DMS 273 treated with DMSO at 0.1 percent for 48 hours (cell line): ENCODE measurements around the gene BCAS3.

ENCODE experiments used
- DNase-seq: peaks from one replicate; lab custom pipeline; 2025; lab: John Stamatoyannopoulos, UW

The BCAS3 gene

DNA sequence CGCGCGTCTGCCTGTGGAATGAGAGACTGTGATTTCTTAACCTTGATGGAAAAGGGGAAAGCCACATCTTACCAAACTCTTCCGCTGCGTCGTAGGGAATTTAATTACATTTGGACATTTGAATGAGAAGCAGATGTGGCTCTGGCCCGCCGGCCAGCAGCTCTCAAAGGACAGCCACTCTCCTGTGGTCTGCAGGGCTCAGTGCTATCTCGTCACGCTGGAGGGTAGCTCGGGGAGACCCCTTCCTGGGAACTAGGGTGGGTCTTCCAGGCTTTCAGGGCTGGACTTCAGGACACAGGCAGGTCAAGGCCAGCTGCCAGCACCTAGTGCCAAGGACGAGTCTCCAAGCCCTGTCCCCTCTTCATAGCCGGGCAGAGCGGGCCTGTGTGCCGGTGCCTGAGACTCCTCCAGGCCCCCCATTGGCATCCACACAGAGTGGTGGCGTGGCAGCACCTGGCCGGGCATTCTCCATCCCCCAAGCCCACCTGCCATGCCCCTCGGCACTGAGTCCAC lies 706.1 kb downstream of the BCAS3 start:
- DNase-seq: no peak

DNA sequence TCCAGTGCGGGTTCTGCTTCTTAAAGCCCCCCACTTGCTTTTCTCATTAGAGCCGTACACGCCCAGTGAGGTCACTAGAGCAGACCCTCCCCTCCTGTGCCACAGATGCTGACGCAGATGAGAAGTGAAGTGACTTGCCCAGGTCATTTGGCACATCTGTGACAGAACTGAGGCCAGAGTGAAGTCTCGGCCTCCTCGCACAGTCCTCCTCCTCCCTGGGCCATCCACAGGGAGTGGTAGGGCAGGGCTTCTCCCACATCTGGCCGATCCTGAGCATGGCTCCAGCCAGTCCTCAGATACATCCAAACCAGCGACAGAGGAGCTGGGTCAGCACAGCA lies 706.7 kb downstream of the BCAS3 start:
- DNase-seq: no peak

DNA sequence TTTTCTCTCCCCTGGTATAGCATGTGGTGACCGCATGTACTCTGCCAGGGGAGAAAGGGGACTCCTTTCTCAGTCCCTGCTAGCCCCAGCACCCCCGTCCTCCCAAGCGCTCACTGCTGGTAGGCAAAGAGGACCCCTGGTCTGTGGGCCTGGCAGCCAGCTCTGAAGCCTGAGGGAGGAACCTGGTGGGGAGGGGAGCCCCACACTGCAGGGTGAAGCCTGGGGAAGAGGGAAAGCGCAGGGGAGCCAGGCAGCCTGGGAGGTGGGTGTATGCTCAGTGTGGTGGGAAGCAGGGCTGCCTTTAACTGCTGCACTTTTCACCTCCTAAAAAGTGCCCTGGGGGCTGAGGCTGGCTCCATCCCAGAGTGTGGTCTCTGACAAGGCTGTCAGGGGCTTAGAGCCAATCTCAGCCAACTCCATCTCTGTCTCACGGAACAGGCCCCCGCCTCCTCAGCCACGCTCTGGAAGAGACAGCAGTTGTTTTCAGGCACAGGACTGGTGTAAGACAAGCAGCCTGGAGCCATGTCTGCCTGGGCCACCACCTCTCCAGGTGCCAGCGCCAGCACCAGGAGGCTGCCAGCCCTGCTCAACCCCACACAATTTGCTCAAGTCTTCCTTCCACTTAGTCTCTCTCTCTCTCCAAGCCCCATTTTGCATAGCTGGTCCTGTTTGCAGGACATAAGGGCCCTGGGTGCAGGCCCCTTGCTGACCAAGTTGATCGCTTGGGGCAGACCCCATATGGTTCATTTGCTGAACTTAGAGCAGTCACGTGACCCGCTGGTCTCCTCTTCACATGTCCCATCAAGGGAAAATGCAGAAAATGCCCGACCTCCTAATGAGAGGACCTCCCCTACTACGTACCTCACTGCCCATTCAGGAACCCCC lies 707.3 kb downstream of the BCAS3 start:
- DNase-seq: no peak

DNA sequence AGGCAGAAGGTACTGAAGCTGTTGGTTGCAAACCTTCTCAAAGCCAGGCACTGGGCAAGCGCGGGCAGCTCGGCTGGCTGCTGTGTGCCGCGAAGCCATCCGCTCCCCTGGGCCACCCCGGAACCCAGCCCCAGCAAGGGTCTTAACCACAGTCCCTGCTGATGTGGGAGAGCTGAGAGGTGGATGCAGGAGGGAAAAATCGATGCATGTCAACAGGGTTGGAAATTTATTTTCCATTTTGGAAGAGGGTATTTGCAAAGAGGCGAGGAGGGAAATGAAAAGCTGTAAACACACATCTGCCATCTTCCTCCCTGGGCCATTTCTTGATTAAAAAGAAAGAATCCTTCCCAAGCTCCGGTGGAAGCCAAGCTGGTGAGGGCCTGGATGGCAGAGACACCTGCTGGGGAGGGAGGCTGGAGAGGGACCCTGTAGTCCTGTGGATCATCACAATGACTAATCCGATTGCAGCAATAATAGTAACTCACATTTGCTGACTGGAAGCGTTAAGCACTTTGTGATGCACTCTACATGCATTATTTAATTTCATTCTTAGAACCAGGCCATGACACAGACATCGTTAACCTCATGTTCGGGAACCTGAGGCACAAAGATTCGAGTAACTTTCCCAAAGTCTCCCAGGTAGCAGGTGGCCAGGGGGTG lies 708.1 kb downstream of the BCAS3 start:
- DNase-seq: no peak

DNA sequence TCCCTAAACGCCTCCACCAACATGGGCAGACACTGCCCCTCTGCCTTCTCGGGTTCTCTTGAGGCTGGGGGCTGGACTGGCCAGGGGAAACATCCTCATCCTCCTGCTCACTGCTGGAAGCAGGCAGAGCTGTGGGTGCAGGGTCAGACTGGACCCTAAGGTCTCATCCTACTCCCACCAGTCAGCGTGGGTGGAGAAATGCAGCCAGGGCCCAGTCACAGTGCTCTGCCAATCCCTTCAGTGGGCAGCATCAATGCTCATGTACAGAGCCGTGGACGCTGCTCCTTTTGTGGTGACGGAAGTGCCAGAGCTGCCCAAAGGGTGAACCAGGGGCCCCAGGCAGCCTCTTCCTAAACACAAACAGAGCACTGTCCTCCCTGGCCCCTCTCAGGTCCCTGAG lies 708.6 kb downstream of the BCAS3 start:
- no peak for DNase-seq

DNA sequence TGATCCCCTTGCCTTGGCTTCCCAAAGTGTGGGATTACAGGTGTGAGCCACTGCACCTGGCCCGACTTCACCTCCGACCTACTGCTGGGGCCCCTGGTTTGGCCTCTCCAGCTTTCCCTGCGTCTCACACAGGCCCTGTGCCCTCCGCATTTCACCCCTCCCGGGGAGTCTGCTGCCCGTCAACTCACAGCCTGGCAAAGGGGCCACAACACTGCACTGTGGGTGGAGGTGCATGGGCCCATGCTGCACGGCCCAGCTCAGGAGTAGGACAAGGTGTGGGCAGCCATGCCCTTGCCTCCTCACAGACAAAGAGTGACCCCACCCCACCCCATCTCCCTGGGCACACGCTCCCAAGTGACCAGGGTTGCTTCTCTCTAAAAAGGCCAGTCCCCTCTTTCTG lies 709.4 kb downstream of the BCAS3 start:
- DNase-seq: no peak

DNA sequence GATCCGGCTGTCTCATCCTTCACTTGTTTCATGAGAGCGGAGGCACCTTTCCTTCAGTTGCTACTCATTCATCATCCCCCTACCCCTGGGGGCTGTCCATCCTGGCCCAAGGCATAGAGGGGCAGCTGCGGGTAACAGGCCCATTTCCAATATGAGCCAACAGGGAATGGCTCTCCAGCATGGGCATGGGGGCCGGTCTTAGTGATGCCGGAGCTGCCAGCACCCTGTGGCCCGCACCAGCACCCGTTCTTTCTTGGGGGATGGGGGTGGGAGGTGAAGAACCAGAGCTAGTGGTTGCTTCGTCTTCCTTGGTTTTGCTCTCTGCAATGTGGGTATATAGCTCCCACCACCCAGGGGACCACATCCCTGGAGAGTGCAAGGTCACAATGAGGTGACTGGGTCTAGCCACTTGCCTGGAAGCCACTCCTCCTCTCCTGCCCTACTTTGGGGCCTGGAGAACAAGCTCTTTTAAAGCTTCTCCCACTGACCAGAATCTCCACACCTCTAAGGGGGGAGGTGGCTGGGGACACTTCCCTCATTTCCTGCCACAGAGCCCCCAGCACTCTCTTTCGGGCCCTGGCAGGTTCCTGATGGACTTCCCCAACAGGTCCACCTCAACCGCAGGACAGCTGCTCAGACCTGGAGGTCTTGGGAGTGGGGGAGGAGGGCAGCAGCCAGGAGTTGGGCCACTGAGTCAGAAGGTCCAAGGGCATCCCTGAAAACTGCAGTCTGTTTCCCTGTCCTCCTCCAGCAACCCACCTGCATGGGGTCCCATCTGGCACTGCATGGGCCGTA lies 710.1 kb downstream of the BCAS3 start:
- no peak for DNase-seq

DNA sequence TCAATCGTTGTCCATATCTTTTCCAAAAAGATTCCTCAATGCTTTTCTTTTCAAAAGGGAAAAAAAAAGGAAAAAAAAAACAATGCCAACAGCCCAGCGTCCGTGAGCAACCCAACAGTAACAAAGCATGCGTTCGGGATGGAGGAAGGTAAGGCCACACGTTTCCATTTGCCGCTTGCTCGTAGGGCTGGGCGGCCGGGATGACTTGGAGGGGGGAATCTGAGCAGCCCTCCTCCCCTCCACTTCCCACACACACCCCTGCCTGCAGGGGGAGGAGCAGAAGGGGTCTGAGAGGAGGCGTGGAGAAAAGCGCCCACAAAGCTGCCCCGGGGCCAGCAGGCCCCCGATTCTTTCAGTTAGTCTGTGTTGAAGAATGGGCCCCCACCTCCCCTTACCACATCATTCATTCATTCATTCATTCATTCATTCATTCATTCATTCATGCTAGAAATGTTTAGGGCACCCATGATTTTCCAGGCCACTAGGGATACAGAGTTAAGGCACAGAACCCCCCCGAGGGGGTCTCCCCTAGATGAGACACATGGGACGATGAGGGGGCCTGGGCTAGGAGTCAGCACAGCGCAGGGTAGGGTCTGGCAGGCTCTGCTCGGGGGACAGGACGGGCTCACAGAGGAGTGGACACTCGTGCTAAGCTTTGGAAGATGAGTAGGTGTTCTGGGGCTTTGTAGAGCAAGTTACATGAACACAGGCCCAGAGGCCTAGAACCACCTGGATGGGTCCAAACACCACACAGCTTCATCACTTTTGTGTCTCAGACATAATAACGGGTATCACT lies 711.1 kb downstream of the BCAS3 start:
- DNase-seq: no peak

DNA sequence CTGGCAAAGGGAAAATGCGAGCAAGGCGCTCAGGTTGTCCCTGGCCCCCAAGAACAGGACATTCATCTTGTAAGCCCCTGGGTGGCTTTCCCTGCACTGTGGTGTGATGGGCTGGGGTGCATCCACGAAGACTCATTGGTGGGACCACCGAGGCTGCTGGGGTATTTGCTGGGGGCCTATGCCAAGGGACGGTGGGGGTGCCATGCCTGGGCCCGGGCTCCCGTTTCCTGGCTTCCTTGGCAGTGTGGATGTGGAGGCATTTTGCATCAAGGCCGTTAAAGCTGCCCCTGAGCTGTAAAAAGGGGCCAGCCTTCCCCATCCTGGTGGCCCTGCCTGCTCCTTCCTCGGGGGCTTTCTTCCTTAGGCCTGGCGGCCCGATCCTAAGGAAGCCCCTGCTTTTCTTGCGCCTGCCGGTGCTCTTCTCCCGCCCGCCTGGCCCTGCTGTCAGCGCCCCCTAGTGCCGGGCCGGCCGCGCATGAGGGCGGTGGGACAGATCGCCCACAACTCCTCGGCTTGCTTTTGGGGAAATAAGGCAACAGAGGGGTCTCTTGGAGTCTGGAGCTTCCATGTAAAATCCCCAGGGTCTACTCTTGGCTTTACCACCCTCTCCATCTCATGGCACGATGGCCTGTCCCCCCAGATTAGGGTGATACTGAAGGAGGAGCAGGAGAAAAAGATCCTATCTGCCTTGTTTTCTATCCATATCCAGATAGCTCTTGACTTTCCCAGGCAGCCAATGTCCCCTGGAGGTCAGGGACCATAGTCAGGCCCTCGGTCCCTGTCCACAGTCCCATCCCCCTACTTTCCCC lies 712.2 kb downstream of the BCAS3 start:
- DNase-seq: no peak

DNA sequence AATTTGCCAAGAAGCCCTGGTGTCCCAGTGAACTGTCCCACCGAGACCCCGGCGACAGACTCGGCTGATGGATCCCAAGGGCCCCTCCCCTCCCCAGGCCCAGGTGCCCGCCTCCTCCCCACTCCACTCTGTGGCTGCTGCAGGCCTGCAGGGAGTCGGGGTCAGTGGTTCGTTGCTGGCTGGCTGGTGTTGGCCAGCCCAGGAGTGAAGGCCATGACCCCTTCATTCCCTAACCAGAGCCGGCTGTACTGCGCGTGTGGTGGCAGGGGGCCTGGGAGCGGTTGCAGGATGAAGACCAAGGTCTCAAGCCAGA lies 712.8 kb downstream of the BCAS3 start:
- no peak for DNase-seq

DNA sequence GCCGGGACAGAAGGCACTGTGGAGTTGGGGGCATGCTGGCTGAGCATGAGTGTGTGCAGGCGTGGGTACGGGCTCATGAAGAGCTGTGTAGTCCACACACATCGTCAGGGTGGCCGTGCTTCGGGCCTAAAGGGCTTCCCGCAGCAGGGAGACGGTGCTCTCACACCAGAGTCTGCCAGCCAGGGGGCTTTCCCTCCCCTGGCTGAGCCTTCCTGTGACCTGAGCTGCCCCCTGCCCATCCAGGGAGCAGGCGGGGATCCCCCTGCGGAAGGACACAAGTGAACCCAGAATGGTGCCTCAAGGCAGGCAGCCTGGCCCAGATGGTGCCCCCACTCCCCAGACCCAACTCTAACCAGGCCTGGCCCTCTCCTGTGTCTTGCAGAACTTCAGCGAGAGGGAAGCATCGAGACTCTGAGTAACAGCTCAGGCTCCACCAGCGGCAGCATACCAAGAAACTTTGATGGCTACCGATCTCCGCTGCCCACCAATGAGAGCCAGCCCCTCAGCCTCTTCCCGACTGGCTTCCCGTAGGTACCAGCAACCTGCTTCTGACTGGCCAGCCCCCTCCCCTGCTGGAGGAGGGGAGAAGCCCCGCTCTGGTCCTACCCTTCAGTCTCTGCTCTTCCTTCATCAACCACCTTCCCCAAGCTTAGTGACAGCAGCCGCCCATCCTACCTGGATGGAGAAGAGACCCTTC lies 714.1 kb downstream of the BCAS3 start:
- no peak for DNase-seq

DNA sequence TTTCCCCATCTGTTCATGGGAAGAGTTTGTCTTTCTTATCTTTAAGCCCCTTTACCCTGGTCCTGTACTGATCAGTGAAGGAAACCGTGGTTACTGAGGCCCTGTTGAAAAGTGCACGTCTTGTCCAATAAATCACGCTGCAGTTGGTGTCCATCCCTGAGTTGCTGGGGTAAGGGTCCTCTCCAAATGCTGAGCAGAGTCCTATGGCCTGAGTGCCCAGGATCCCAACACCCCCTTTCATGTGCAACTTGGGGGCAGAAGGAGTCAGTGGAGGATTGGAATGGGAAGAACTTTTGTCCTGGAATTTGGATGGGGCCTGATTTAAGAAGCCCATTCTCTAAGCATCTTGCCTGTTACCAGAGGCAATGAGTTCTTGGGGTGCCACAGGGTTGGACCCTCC lies 715.0 kb downstream of the BCAS3 start:
- DNase-seq: no peak

DNA sequence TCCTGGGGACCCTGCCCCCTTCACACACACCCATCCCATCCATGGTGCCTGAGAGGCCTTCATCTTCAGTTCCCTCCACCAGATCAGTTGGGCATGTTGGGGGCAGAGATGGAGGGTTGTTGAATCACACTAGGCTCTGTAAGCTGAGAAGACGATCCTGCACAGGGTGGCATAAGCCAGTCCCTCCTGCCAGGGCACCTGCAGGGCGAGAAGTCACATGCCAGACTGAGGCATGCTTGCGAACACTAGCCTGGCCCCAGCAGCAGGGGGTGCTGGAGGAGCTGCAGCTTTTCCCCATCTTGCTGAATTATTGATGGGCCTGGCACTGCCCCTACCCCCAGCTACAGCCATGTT lies 715.9 kb downstream of the BCAS3 start:
- DNase-seq: peak; percentile 57

DNA sequence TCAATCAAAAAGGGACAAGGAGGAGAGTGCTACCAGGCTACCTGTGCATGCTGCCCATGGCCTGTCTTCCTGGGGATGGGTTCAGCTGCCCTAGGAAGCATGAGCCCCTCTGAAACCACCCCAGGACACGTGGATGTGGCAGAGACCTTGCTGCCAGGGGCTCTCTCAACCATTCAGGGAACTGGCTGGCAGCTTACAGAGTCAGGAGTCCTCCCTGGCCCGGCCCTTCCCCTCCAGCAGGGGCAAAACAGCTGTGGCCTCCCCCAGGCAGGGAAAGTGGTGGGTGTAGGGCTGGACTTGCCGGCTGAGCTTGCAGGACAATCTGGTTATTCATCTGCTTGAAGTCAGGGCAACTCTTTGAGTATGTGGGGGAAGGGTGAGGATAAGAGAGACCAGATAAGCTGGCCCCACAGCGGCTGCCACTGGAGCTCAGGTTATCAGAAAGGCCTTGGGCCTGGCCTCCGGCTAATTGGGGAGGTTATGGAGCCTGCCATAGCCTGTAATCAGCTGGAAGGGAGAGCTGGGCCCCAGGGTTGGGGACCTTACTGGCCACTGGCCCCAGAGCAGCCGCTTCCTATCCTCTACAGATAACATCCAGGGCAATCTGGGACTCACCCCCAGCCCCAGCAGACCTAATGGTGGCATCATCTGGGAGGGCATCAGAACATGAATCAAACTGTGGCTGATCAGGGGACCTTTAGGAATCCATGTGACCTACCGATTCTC lies 716.4 kb downstream of the BCAS3 start:
- DNase-seq: peak; percentile 57

DNA sequence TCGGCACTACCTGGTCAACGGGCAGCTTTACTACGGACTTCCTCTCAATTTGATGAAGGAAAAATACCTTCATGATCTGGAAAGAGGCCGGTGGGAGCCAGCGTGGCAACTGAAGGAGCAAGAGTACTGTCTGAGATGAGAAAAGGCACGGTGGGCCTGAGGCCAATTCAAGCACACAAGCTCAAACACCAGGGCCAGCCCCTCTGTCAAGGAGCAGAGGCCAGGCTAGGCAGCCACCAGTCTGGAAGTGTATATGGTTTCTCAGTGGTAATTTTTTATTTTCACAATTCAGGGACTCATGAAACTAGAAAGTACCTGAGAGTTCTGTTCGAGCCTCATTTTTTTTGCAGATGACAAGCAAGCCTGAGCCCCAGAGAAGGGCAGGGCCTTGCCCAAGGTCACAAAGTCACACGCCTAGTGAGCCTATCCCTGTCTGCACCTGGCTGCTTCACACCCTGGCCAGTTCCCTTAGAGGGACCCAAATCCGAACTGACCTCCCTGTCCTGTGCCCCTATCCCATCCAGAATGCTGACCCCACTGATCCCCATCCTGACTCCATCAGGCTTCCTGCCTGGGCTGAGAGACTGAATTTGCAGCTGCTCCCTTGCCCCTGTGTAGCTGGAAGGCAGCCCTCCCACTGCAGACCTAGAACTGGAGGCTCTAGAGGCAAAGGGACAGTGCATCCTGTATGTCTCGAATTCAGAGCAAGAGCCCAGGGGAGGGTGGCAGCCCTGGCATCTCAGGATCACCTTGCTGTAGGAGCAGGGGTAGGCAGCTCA lies 717.2 kb downstream of the BCAS3 start:
- DNase-seq: no peak

DNA sequence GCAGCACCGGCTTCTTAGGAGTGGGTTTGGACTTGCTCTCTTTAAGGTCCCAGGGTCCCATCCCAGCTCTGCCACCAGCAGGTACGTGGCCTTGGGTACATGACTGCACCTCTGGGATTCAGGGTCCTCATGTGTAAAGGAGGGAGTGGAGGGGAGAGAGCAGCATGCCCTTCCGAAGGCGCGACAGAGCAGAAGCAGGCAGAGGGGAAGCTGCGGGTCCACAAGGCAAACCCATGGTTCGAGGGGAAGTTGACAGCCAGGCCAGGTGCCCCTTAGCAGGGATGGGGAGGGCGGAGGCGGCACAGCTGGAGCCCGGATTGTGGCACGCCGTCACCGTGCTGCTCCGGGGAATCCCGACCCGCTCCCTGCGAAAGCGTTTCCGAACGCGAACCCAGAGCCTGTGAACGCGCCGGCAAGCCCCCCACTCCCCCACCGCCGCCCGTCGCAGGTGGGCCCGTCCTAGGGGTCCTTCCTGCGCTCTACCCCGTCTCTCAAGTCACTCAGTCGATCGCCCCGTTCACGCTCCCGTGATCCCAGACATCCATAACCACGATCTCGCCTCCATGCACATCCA lies 717.8 kb downstream of the BCAS3 start:
- DNase-seq: no peak

DNA sequence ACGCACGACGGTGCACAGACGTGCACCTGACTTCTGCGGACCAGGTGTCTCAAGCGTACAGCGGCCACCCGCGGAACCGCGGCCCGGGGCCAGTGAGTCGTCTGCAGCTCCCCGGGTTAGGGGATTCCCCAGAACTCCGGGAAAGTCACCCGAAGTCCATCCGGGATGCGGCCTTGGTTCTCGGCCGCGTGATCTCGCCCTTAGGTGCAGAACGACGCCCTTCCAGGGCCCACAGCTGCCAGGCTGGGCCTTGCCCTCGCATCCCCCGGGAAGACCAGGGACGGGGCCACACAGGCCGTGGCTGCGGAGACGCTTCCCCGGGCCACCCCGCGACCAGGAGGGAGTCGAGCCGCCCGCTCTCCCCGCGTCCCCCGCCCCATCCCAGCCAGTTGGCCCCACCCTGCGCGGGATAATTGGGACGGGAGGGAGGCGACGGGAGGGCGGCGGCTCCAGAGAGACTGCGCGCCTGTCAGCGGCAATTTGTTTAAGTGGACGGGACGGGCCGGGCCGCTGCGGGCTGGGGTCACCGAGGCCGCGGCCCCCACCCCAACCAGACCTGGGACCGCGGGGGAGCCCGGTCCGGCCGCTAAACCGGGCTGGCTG lies 718.4 kb downstream of the BCAS3 start:
- no peak for DNase-seq

DNA sequence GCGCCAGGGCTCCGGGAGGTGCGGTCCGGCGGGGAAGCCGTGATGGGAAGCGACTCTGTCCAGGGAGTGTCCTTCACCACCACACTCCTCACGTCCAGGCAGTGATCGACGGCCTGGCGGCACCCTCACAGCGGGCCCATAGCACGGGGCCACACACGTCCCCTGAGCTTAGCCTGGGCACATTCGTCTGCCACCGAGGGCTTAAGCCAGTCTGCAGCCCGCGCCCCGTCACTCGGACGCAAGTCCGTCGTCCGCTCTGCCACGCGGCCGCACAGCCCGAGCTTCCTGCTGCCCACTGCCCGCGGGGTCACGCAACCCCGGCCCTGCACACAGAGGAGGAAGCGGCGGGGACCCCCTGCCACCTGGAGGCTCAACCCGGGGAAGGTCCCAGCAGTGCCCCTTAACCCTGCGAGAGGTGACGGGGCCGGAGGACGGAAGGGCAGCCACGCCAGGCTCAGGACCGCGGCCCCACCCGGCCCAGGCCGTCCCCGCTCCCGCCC lies 719.0 kb downstream of the BCAS3 start:
- no peak for DNase-seq
